K562 (cell line): Measurements from ENCODE around the gene ADGRB2. TPM values are rescaled to one million over a fixed set of nuclear protein-coding genes. Genes with fewer than 3 reads are reported as not detected.

Experiments
- ATAC-seq: fragments of 200-7000 bp; cut with Tn5 transposase; 3 replicates; pipeline ENCODE4 v1.9.1; 2020; ENCODE audit warnings: moderate library complexity
- BruUV-seq: library from RNA; stranded (reverse); fragments of 400-500 nt; replicated peaks from 2 replicates; lab custom pipeline; 2021; lab: Mats Ljungman, UMichigan
- CTCF ChIA-PET: fragments of 300-600 bp; formaldehyde crosslinking; extraction: SDS; loops from one replicate; lab custom pipeline; 2021; ENCODE audit warnings: low intra/inter-chr PET ratio; lab: Yijun Ruan, JAX
- POLR2A ChIA-PET: fragments of 300-600, 350-650 bp; sonication (Branson Sonifier 250); formaldehyde crosslinking; extraction: SDS; loops from one replicate; lab custom pipeline; 2021; ENCODE audit warnings: antibody characterized with exemption, inconsistent platforms; lab: Yijun Ruan, JAX
- DNase-seq, 4 experiments: peaks; one replicate each; pipeline versions ENCODE4 v3.0.0 to v3.0.0-alpha.2; 2011 to 2018; ENCODE audit warnings: low spot score in 3 of 4, mixed read lengths in 3 of 4; ENCODE audit errors: extremely low read depth in 1 of 4
- FAIRE-seq: peaks from 2 replicates; lab custom pipeline; 2011; peaks lifted over from hg19 to GRCh38; lab: Jason Lieb, UNC
- H2AFZ ChIP-seq: 2 replicates; pipeline ENCODE4 v1.6.0; 2011; ENCODE audit warnings: low read depth, low read length, control low read depth, inconsistent platforms
- H3K27ac ChIP-seq: fragments of 200-600 bp; 3 replicates; pipeline ENCODE4 v1.8.0; 2011; ENCODE audit warnings: low read depth, mild to moderate bottlenecking, control low read depth, inconsistent platforms, low read length, moderate library complexity, mixed read lengths; ENCODE audit errors: extremely low read depth
- H3K27me3 ChIP-seq, 2 experiments: fragments of 300-600 bp in 1 of 2; 2 replicates in 1 of 2; 3 replicates in 1 of 2; pipeline versions ENCODE4 v1.6.0 to v1.8.0; 2011; ENCODE audit warnings: inconsistent platforms in 2 of 2, low read length in 2 of 2, mild to moderate bottlenecking in 1 of 2, mixed read lengths in 1 of 2, moderate library complexity in 1 of 2; ENCODE audit not compliant: control insufficient read depth in 2 of 2, insufficient read depth in 2 of 2
- H3K36me3 ChIP-seq: fragments of 300-600 bp; 3 replicates; pipeline ENCODE4 v1.8.0; 2011; ENCODE audit warnings: mild to moderate bottlenecking, low read length, inconsistent platforms; ENCODE audit not compliant: control insufficient read depth, insufficient read depth
- H3K4me1 ChIP-seq, 2 experiments: fragments of 200-600 bp in 1 of 2; replicated peaks in 1 of 2; 2 replicates in 1 of 2; 3 replicates in 1 of 2; pipeline versions ENCODE4 v1.5.1 to v1.8.0; 2011; ENCODE audit warnings: inconsistent platforms in 2 of 2, low read length in 2 of 2, mild to moderate bottlenecking in 1 of 2, mixed read lengths in 1 of 2, moderate library complexity in 1 of 2; ENCODE audit not compliant: control insufficient read depth in 2 of 2, insufficient read depth in 2 of 2
- H3K4me2 ChIP-seq: 2 replicates; pipeline ENCODE4 v1.6.1; 2011; ENCODE audit warnings: low read length, control low read depth, inconsistent platforms, mixed read lengths; ENCODE audit not compliant: insufficient read depth
- H3K4me3 ChIP-seq: fragments of 200-600 bp; sonication (generic), shearing (Covaris generic); 2 replicates; pipeline ENCODE4 v1.5.1; 2016; ENCODE audit warnings: control low read depth, inconsistent platforms
- H3K79me2 ChIP-seq: fragments of 200-600 bp; 3 replicates; pipeline ENCODE4 v1.8.0; 2011; ENCODE audit warnings: low read length, inconsistent platforms; ENCODE audit not compliant: control insufficient read depth, insufficient read depth
- H3K9ac ChIP-seq, 2 experiments: 2 replicates each; pipeline versions ENCODE4 v1.6.0 to v1.6.1; 2011; ENCODE audit warnings: low read depth in 2 of 2, low read length in 2 of 2, control low read depth in 1 of 2, inconsistent platforms in 1 of 2, mild to moderate bottlenecking in 1 of 2, mixed read lengths in 1 of 2; ENCODE audit not compliant: insufficient read depth in 1 of 2
- H3K9me1 ChIP-seq: one replicate; pipeline ENCODE4 v1.6.0; 2011; ENCODE audit warnings: inconsistent platforms, mild to moderate bottlenecking, low read length, moderate library complexity; ENCODE audit not compliant: control insufficient read depth, insufficient read depth
- H3K9me3 ChIP-seq: replicated peaks from 2 replicates; pipeline ENCODE4 v1.5.1; 2011; ENCODE audit warnings: low read depth, low read length, inconsistent platforms; ENCODE audit not compliant: control insufficient read depth, insufficient read depth
- H4K20me1 ChIP-seq: replicated peaks from 2 replicates; pipeline ENCODE4 v1.6.1; 2011; ENCODE audit warnings: low read length, inconsistent platforms, mixed read lengths; ENCODE audit not compliant: control insufficient read depth, insufficient read depth
- E2F6 ChIP-seq, 2 experiments: IDR thresholded peaks; 2 replicates each; pipeline ENCODE4 v1.6.1; 2011; ENCODE audit warnings: borderline replicate concordance in 1 of 2, control low read depth in 1 of 2, low read depth in 1 of 2, low read length in 1 of 2, mild to moderate bottlenecking in 1 of 2, mixed read lengths in 1 of 2, moderate library complexity in 1 of 2; ENCODE audit not compliant: insufficient read depth in 1 of 2, insufficient read length in 1 of 2, poor library complexity in 1 of 2, severe bottlenecking in 1 of 2; ENCODE audit errors: extremely low read depth in 1 of 2
- GATA2 ChIP-seq: sonication (generic); formaldehyde crosslinking; IDR thresholded peaks from 2 replicates; pipeline ENCODE4 v1.4.0; 2020; ENCODE audit warnings: mild to moderate bottlenecking, missing genetic modification reagents
- IRF9 ChIP-seq: fragments of 450-650 bp; IDR thresholded peaks from 2 replicates; pipeline ENCODE4 v1.6.1; 2016; ENCODE audit warnings: missing biosample characterization, missing genetic modification characterization
- JUND ChIP-seq, 2 experiments: IDR thresholded peaks; 2 replicates in 1 of 2; 3 replicates in 1 of 2; pipeline ENCODE4 v1.6.1; 2011; ENCODE audit warnings: borderline replicate concordance in 2 of 2, low read depth in 2 of 2, low read length in 2 of 2, improper control_type of control experiment in 1 of 2, missing biosample characterization in 1 of 2, missing genetic modification characterization in 1 of 2, missing genetic modification reagents in 1 of 2
- MAX ChIP-seq: sonication (generic); formaldehyde crosslinking; IDR thresholded peaks from 2 replicates; pipeline ENCODE4 v1.9.0; 2022; ENCODE audit warnings: mild to moderate bottlenecking, missing genetic modification reagents
- MEIS2 ChIP-seq: fragments of 450-650 bp; IDR thresholded peaks from 2 replicates; pipeline ENCODE4 v1.6.1; 2014; ENCODE audit warnings: mild to moderate bottlenecking; ENCODE audit not compliant: partially characterized antibody
- NRF1 ChIP-seq, 2 experiments: fragments of 450-650 bp; IDR thresholded peaks in 1 of 2; conservative IDR thresholded peaks in 1 of 2; 2 replicates each; pipeline ENCODE4 v1.6.1; 2014; ENCODE audit warnings: mild to moderate bottlenecking in 2 of 2
- PBX2 ChIP-seq, 2 experiments: IDR thresholded peaks in 1 of 2; conservative IDR thresholded peaks in 1 of 2; 2 replicates each; pipeline ENCODE4 v1.6.1; 2016; ENCODE audit warnings: low read depth in 2 of 2, mild to moderate bottlenecking in 1 of 2, missing compliant biosample characterization in 1 of 2, missing genetic modification characterization in 1 of 2, moderate library complexity in 1 of 2
- PREB ChIP-seq: sonication (generic); formaldehyde crosslinking; IDR thresholded peaks from 2 replicates; pipeline ENCODE4 v1.8.1; 2023; ENCODE audit warnings: mild to moderate bottlenecking, missing genetic modification reagents
- SIX5 ChIP-seq, 2 experiments: IDR thresholded peaks; 2 replicates each; pipeline ENCODE4 v1.6.1; 2011; ENCODE audit warnings: low read length in 2 of 2, borderline replicate concordance in 1 of 2, low read depth in 1 of 2, mild to moderate bottlenecking in 1 of 2, moderate library complexity in 1 of 2; ENCODE audit not compliant: insufficient read depth in 1 of 2
- STAT5A ChIP-seq: IDR thresholded peaks from 2 replicates; pipeline ENCODE4 v1.6.1; 2012; ENCODE audit warnings: low read length, inconsistent platforms, borderline replicate concordance
- TCF3 ChIP-seq: sonication (generic); formaldehyde crosslinking; IDR thresholded peaks from 2 replicates; pipeline ENCODE4 v1.4.0; 2020; ENCODE audit warnings: mild to moderate bottlenecking, missing genetic modification reagents
- WGBS: fragments of 100-300 bp; shearing (Covaris generic); methylation state at CpG from one replicate; pipeline ENCODE4 v1.1.6; 2016; ENCODE audit warnings: low coverage, mixed read lengths; ENCODE audit not compliant: insufficient coverage; ENCODE audit errors: missing lambda C conversion rate; 5-methylcytosine and 5-hydroxymethylcytosine counted together
- in situ Hi-C: fragments of 300-500 bp; cut with MboI; formaldehyde crosslinking; loops from 4 replicates; pipeline ENCODE4 v1.15.0; 2018; ENCODE audit warnings: inconsistent platforms, mixed read lengths
- intact Hi-C: fragments of 100-400 bp; cut with micrococcal nuclease; formaldehyde crosslinking; loops from 2 replicates; pipeline ENCODE4 v1.14.2; 2022
- polyA plus RNA-seq, 8 experiments: library from polyadenylated mRNA; depleted of rRNA in 4 of 8; stranded (reverse) in 5 of 8; unstranded in 3 of 8; fragments of >200 nt; fragmentation: Nextera tagmentation in 2 of 8; fragmentation: Illumina TruSeq in 1 of 8; extraction: Ambion mirVana in 2 of 8; extraction: Trizol in 1 of 8; gene quantifications; 2 replicates each; pipeline versions ENCODE4 v1.2.1 to v1.2.3, GENCODE V29; 2011 to 2014; ENCODE audit warnings: inconsistent platforms in 1 of 8, missing spikeins in 1 of 8
- total RNA-seq, 7 experiments: library from RNA; depleted of rRNA in 6 of 7; stranded (reverse); fragments of >200 nt in 6 of 7; fragmentation: Illumina TruSeq in 2 of 7; extraction: Trizol in 2 of 7; gene quantifications; 2 replicates each; pipeline versions ENCODE4 v1.2.1 to v1.2.3, GENCODE V29; 2011 to 2021; ENCODE audit warnings: low replicate concordance in 1 of 7

ADGRB2 gene
- total and polyA plus RNA-seq, 9 of the 15 experiments (the other 6 are each of a cell fraction or from before 2014, with no cell fraction given): 0.04 to 0.23 (median 0.20) TPM; not detected in 2

GRCh38 chr1:31750858-31751510, 13.2 kb downstream of the ADGRB2 start:
- Histone ChIP-seq H3K9ac (peak overlapping the region in 1 of 2 experiments; percentile 39; a peak in 1 of 4 replicates), H3K9me3 (no peaks in the 10 kb centered on the region), H4K20me1 (peaks cover 34% of the 10 kb centered on the region), H3K36me3 (no peaks in the 10 kb centered on the region), H3K79me2 (no peaks in the 10 kb centered on the region), H3K4me1 (peaks cover 0 to 25% of the 10 kb centered on the region in 2 experiments; a peak in 2 of 5 replicates), H3K27me3 (peaks cover 18 to 61% of the 10 kb centered on the region in 2 experiments), H2AFZ (no peak overlapping the region), H3K4me2 (no peak overlapping the region), H3K4me3 (no peak overlapping the region), H3K9me1 (no peaks in the 10 kb centered on the region), H3K27ac (no peak overlapping the region)
- in situ Hi-C loops (no loop called here), intact Hi-C loops (no loop called here)
- CTCF ChIA-PET: no interaction called here
- FAIRE-seq (peak; percentile 58), DNase-seq (peak in 1 of 4 experiments; percentile 48), ATAC-seq (peak; percentile 52)
- no TSS peak for BruUV-seq
- under 1% methylated on average over 11 of the region's 11 CpGs for WGBS
- POLR2A ChIA-PET: interaction anchor here (0.7 to 1.6 kb wide), 4 partner anchors 9 to 99 kb away, joined by 3 to 6 read pairs (median 4); no protein-coding TSS in a partner anchor
- TF ChIP-seq PREB (CRISPR knock-in tag): no peak
- 0 out of 2 replicates have a peak, but pooled peaks have one; percentile 10 for TF ChIP-seq TCF3 (CRISPR knock-in tag)
- TF ChIP-seq IRF9 (tag): no peak
- no peak for TF ChIP-seq SIX5 (IDR thresholded peaks at IDR 0.05; ENCODE audit: borderline replicate concordance in 1 of 2, insufficient read depth in 1 of 2, low read depth in 1 of 2, low read length in 2 of 2)
- peak; percentile 60 for TF ChIP-seq MAX (CRISPR knock-in tag)
- TF ChIP-seq PBX2 (CRISPR knock-in tag; IDR thresholded peaks at IDR 0.05; ENCODE audit: low read depth): no peak
- peak; percentile 61 for TF ChIP-seq PBX2 (tag; conservative IDR thresholded peaks at IDR 0.05; ENCODE audit: low read depth)
- TF ChIP-seq MEIS2: peak; percentile 72
- TF ChIP-seq E2F6 (IDR thresholded peaks at IDR 0.05; ENCODE audit: borderline replicate concordance in 1 of 2, extremely low read depth in 1 of 2, insufficient read depth in 1 of 2, insufficient read length in 1 of 2, low read depth in 1 of 2, low read length in 1 of 2, poor library complexity in 1 of 2, severe bottlenecking in 1 of 2): peak; percentile 13 to 60
- no peak for TF ChIP-seq STAT5A
- TF ChIP-seq JUND (IDR thresholded peaks at IDR 0.05; ENCODE audit: borderline replicate concordance, low read depth, low read length): no peak
- no peak for TF ChIP-seq JUND (tag; IDR thresholded peaks at IDR 0.05; ENCODE audit: borderline replicate concordance, low read depth, low read length)
- TF ChIP-seq GATA2: 0 out of 2 replicates have a peak, but pooled peaks have one; percentile 14
- TF ChIP-seq NRF1 (conservative IDR thresholded peaks at IDR 0.05 in 1 of 2, IDR thresholded peaks at IDR 0.05 in 1 of 2): no peak
